ENCODE results near the gene RAB3GAP2. TPM values are rescaled to one million over a fixed set of nuclear protein-coding genes. Genes with fewer than 3 reads are reported as not detected.

The RAB3GAP2 gene
- total RNA-seq, 1 donor from 2014 or later, result 50.6 TPM

GRCh38 chr1:220296981-220297380, 24.7 kb upstream of the RAB3GAP2 start:
- H3K4me3 Mint-ChIP-seq, result no peak overlapping the region
- TF ChIP-seq CTCF (IDR thresholded peaks at IDR 0.05; ENCODE audit: unreplicated experiment), result no peak
- H3K27ac Mint-ChIP-seq, result peak overlapping the region; percentile 18
- H3K36me3 Mint-ChIP-seq, result no peaks in the 10 kb centered on the region
- H3K4me1 Mint-ChIP-seq, result peaks cover 19% of the 10 kb centered on the region
- no peaks in the 10 kb centered on the region for H3K9me3 Mint-ChIP-seq
- DNase-seq (ENCODE audit: low spot score in 2 of 2, unreplicated experiment in 2 of 2), result no peak
- no peaks in the 10 kb centered on the region for H3K27me3 Mint-ChIP-seq (ENCODE audit: low read depth)

- no peaks in the 10 kb centered on the region for H3K9me3 Mint-ChIP-seq
- no peak for TF ChIP-seq CTCF (IDR thresholded peaks at IDR 0.05; ENCODE audit: unreplicated experiment)
- no peak overlapping the region for H3K4me3 Mint-ChIP-seq
- peaks cover 7% of the 10 kb centered on the region for H3K4me1 Mint-ChIP-seq
- H3K27ac Mint-ChIP-seq, result no peak overlapping the region
- no peak for DNase-seq (ENCODE audit: low spot score in 2 of 2, unreplicated experiment in 2 of 2)
- no peaks in the 10 kb centered on the region for H3K36me3 Mint-ChIP-seq
- H3K27me3 Mint-ChIP-seq (ENCODE audit: low read depth), result no peaks in the 10 kb centered on the region
Measured at GRCh38 chr1:220294846-220295301, 22.6 kb upstream of the RAB3GAP2 start.

- no peaks in the 10 kb centered on the region for H3K27me3 Mint-ChIP-seq (ENCODE audit: low read depth)
- no peaks in the 10 kb centered on the region for H3K36me3 Mint-ChIP-seq
- no peaks in the 10 kb centered on the region for H3K9me3 Mint-ChIP-seq
- no peak for TF ChIP-seq CTCF (IDR thresholded peaks at IDR 0.05; ENCODE audit: unreplicated experiment)
- H3K4me3 Mint-ChIP-seq, result no peak overlapping the region
- H3K4me1 Mint-ChIP-seq, result no peaks in the 10 kb centered on the region
- no peak for DNase-seq (ENCODE audit: low spot score in 2 of 2, unreplicated experiment in 2 of 2)
- no peak overlapping the region for H3K27ac Mint-ChIP-seq
Measured at GRCh38 chr1:220291580-220291979, 19.3 kb upstream of the RAB3GAP2 start.

- no peaks in the 10 kb centered on the region for H3K36me3 Mint-ChIP-seq
- H3K4me1 Mint-ChIP-seq, result no peaks in the 10 kb centered on the region
- no peak for TF ChIP-seq CTCF (IDR thresholded peaks at IDR 0.05; ENCODE audit: unreplicated experiment)
- no peaks in the 10 kb centered on the region for H3K9me3 Mint-ChIP-seq
- no peak overlapping the region for H3K27ac Mint-ChIP-seq
- H3K27me3 Mint-ChIP-seq (ENCODE audit: low read depth), result no peaks in the 10 kb centered on the region
- H3K4me3 Mint-ChIP-seq, result no peak overlapping the region
- no peak for DNase-seq (ENCODE audit: low spot score in 2 of 2, unreplicated experiment in 2 of 2)
Measured at GRCh38 chr1:220290140-220290761, 18.0 kb upstream of the RAB3GAP2 start.

- Mint-ChIP-seq H3K9me3 (no peaks in the 10 kb centered on the region), H3K27ac (no peak overlapping the region), H3K4me3 (no peak overlapping the region), H3K4me1 (peaks cover 4% of the 10 kb centered on the region), H3K27me3 (ENCODE audit: low read depth) (no peaks in the 10 kb centered on the region), H3K36me3 (no peaks in the 10 kb centered on the region)
- TF ChIP-seq CTCF (IDR thresholded peaks at IDR 0.05; ENCODE audit: unreplicated experiment), result no peak
- no peak for DNase-seq (ENCODE audit: low spot score in 2 of 2, unreplicated experiment in 2 of 2)
Measured at GRCh38 chr1:220287129-220287528, 14.9 kb upstream of the RAB3GAP2 start.

Data from mesothelial cell of epicardium (in vitro differentiated cells).